ENCODE data around the gene SIPA1L3.

The SIPA1L3 gene

DNA sequence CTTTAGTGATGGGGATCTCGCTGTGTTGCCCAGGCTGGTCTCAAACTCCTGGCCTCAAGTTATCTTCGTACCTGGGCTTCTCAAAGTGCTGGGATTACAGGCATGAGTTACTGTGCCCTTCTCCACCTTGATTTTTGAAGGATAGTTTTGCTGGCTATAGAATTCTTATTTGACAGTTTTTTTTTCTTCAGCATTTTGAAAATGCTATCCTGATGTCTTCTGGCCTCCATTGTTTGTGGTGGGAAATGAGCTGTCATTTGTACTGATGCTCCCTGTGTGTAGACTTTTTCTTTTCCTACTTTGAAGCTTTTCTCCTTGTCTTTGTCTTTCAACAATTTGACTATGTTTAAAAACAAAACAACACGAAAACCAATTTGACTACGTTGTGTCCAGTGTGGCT lies 54.2 kb downstream of the SIPA1L3 start:
- TF ChIP-seq, protein P1, sequence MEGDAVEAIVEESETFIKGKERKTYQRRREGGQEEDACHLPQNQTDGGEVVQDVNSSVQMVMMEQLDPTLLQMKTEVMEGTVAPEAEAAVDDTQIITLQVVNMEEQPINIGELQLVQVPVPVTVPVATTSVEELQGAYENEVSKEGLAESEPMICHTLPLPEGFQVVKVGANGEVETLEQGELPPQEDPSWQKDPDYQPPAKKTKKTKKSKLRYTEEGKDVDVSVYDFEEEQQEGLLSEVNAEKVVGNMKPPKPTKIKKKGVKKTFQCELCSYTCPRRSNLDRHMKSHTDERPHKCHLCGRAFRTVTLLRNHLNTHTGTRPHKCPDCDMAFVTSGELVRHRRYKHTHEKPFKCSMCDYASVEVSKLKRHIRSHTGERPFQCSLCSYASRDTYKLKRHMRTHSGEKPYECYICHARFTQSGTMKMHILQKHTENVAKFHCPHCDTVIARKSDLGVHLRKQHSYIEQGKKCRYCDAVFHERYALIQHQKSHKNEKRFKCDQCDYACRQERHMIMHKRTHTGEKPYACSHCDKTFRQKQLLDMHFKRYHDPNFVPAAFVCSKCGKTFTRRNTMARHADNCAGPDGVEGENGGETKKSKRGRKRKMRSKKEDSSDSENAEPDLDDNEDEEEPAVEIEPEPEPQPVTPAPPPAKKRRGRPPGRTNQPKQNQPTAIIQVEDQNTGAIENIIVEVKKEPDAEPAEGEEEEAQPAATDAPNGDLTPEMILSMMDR (conservative IDR thresholded peaks at IDR 0.05; ENCODE audit: control insufficient read depth, insufficient read depth, low read depth, low read length) = no peak
- no peak for DNase-seq (ENCODE audit: low read depth)
- no peak overlapping the region for H3K4me3 ChIP-seq (ENCODE audit: control insufficient read depth, low read depth, low read length)

DNA sequence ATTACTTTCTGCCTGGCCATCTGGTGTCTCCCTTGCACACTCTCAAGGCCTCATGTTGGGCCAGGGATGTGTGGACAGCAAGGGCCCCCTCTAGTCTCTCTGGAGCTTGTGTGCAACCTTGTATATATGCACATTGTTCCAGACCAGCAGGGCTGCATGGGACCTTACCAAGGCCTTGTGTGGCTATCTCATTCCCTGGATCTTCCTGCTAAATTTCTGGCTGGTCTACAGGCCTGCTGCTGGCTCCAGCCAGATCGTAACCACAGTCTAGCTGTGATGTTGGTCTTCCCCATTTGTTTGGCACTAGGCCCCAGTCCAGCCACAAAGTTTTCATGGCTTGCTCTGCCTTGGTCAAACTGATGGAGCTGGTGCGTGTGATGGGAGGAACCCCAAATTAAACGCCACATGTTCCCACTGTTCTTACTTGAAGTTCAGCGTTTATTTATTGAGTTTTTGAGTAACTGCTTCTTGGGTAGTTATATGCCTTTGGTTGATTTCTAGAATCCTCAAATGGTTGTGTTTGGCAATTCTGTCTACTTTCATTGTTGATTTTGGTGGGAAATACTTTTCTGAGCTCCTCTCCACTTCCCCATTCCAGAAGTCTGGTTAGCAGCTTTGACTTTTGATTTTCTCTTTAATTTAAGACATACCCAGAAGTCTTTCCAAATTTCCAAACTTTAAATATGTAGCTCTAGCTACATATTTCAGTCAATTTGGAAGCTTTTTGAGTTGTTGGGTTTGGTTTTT lies 56.4 kb downstream of the SIPA1L3 start:
- TF ChIP-seq, protein P1 (conservative IDR thresholded peaks at IDR 0.05; ENCODE audit: control insufficient read depth, insufficient read depth, low read depth, low read length) = no peak
- DNase-seq (ENCODE audit: low read depth) = peak; percentile 48
- no peak overlapping the region for H3K4me3 ChIP-seq (ENCODE audit: control insufficient read depth, low read depth, low read length)

DNA sequence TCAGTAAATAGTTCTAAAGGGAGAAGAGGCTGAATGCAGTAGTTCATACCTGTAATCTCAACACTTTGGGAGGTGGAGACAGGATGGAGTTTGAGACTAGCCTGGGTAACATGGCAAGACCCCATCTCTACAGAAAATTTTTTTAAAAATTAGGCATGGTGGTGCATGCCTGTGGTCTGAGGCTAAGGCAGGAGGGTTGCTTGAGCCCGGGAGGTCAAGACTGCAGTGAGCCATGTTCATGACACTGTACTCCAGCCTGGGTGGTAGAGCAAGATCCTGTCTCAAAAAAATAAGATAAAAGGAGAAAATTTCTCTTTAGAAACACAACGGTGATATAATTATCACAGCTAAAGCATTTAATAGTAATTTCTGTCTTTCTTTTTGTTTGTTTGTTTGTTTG lies 57.1 kb downstream of the SIPA1L3 start:
- no peak for DNase-seq (ENCODE audit: low read depth)

DNA sequence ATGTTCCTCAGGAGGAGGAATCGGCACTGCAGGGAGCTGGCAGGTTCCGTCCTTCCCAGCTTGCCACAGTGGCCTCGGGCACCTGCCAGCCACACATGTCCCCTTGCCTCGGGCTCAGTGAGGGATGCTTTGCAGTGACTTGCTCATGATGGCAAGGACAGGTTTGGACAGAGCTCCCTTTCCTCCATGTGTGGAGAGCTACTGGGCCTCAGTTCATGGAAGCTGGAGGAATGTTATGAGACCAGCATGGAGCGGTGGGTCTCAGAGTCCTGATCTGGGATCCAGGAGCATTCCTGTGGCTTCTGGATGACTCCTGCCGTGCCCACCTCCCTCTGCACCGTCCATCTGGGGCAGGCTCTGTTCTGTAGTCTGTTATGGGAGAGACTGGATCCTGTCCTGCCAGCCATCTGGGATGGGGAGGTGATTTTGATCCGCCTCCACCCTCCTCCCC lies 59.2 kb downstream of the SIPA1L3 start:
- TF ChIP-seq, protein P1 (conservative IDR thresholded peaks at IDR 0.05; ENCODE audit: control insufficient read depth, insufficient read depth, low read depth, low read length) = no peak
- no peak for DNase-seq (ENCODE audit: low read depth)
- no peak overlapping the region for H3K4me3 ChIP-seq (ENCODE audit: control insufficient read depth, low read depth, low read length)

More for the DNA sequence above, 57.1 kb downstream of the SIPA1L3 start:
- H3K4me3 ChIP-seq (ENCODE audit: control insufficient read depth, low read depth, low read length) = no peak overlapping the region
- TF ChIP-seq, protein P1 (conservative IDR thresholded peaks at IDR 0.05; ENCODE audit: control insufficient read depth, insufficient read depth, low read depth, low read length) = no peak

DNA sequence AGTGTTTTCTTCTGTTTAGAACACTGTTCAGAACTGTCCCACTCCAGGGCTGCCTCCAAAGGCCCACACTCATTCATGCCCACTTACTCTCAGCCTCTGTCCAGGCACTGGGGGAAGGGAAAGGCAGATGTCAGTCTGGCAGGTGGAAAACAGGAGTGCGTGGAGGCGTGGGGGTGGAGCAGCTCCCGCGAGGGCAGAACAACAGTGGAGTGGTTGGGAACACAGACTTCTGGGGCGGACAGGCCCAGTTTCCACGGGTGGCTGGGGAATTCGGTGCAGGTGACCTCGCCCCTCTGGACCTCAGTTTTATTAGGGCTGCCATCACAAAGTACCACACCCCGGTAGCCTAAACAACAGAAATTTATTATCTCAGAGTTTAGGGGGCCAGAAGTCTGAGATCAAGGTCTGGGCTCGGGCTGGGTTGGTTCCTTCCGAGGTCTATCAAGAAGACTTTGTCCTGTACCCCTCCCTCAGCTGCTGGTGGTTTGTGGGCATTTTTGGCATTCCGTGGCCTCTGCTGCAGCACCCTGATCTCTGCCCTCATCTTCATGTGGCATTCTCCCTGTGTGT lies 59.7 kb downstream of the SIPA1L3 start:
- no peak overlapping the region for H3K4me3 ChIP-seq (ENCODE audit: control insufficient read depth, low read depth, low read length)
- DNase-seq (ENCODE audit: low read depth) = no peak
- TF ChIP-seq, protein P1 (conservative IDR thresholded peaks at IDR 0.05; ENCODE audit: control insufficient read depth, insufficient read depth, low read depth, low read length) = no peak

DNA sequence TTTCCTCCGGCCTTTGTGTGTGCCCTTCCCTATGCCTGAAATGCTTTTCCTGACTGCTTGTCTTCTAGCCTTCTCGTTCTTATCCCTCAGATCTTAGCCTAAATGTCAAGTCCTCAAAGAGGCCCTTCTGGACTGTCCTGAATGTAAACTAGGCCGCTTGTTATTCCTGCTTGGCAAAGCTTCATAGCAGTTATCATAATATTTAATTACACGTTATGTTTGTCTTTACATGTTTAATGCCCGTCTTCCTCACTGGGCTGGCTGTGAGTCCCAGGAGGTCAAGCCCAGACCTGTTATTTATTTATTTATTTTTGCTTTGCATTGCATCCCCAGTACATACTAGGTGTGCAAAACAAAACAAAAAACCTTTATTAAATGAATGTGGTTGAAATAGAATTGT lies 62.7 kb downstream of the SIPA1L3 start:
- DNase-seq (ENCODE audit: low read depth) = no peak
- TF ChIP-seq, protein P1 (conservative IDR thresholded peaks at IDR 0.05; ENCODE audit: control insufficient read depth, insufficient read depth, low read depth, low read length) = no peak
- no peak overlapping the region for H3K4me3 ChIP-seq (ENCODE audit: control insufficient read depth, low read depth, low read length)

Data from fibroblast of mammary gland (primary cell).